Glomerular endothelial cell (primary cell): ENCODE data around the gene TOX3. TPM values are rescaled to one million over a fixed set of nuclear protein-coding genes. Genes with fewer than 3 reads are reported as not detected.

ENCODE experiments used
- DNase-seq: peaks from one replicate; pipeline ENCODE4 v3.0.0-alpha.2; 2011; ENCODE audit warnings: low read depth, low spot score; ENCODE audit errors: extremely low read depth
- total RNA-seq: library from RNA; depleted of rRNA; stranded (reverse); fragments of >200 nt; gene quantifications from 2 replicates; pipeline ENCODE4 v1.2.3, GENCODE V29; 2015

The TOX3 gene
- total RNA-seq, 1 donor from 2014 or later = not detected

- DNase-seq = no peak
Observed at GRCh38 chr16:52408191-52408845, 138.6 kb downstream of the TOX3 start.

- DNase-seq = no peak
Observed at GRCh38 chr16:52407778-52408177, 139.2 kb downstream of the TOX3 start.

DNA sequence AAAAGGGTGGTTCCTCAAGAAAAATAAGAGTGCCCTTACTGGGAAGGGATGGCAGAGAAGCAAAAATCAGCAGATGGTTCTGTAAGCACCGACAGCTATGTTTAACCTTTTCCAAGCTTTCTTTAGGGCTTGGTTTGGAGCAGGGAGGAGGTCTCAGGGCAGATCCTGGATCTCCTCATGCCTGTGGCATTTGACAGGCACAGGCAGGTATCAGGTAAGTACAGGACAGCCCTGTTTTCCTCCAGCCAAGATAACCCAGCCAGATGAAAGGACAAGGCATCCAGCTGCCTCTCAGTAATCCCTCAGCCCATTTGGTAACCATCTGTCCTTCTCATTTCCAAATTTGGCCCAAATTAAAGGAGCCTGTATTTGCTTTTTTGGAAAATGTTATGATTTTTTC, 141.5 kb downstream of the TOX3 start:
- DNase-seq = no peak

- no peak for DNase-seq
Observed at GRCh38 chr16:52404546-52404945, 142.4 kb downstream of the TOX3 start.

GRCh38 chr16:52399116-52399515, 147.8 kb downstream of the TOX3 start:
- DNase-seq = no peak

- DNase-seq = no peak
Observed at GRCh38 chr16:52398491-52398960, 148.4 kb downstream of the TOX3 start.

- DNase-seq = no peak
Observed at GRCh38 chr16:52398021-52398420, 148.9 kb downstream of the TOX3 start.

GRCh38 chr16:52393448-52393847, 153.5 kb downstream of the TOX3 start:
- DNase-seq = no peak

- DNase-seq = no peak
Observed at GRCh38 chr16:52389045-52389444, 157.9 kb downstream of the TOX3 start.
